T-helper 17 cell (primary cell): ENCODE data around the gene ANKS1B. TPM values are rescaled to one million over a fixed set of nuclear protein-coding genes. Genes with fewer than 3 reads are reported as not detected.
"Not testable (repeated sequence)": the region's sequence is repeated elsewhere in the genome, so short reads cannot be mapped to it uniquely, and the experiment has no call there.

ENCODE experiments used
- ATAC-seq: fragments of 150-1000 bp; cut with Tn5 transposase; 2 replicates; pipeline ENCODE4 v1.10.0; 2021; ENCODE audit warnings: mild to moderate bottlenecking, moderate library complexity
- DNase-seq, 3 donors: peaks; one replicate each; pipeline versions ENCODE4 v3.0.0 to v3.0.0-alpha.2; 2020 to 2021
- H3K9me3 ChIP-seq: one replicate; pipeline ENCODE4 v1.7.0; 2013; ENCODE audit warnings: low read length, mild to moderate bottlenecking; ENCODE audit not compliant: control insufficient read depth, poor library complexity, severe bottlenecking
- H3K27ac Mint-ChIP-seq: one replicate; pipeline ENCODE4 v1.8.0; 2022; ENCODE audit warnings: mild to moderate bottlenecking, moderate library complexity, mixed read lengths
- H3K27me3 Mint-ChIP-seq: one replicate; pipeline ENCODE4 v1.8.0; 2022; ENCODE audit warnings: mixed read lengths
- H3K36me3 Mint-ChIP-seq: one replicate; pipeline ENCODE4 v1.8.0; 2022; ENCODE audit warnings: low read depth, mixed read lengths
- H3K4me1 Mint-ChIP-seq: one replicate; pipeline ENCODE4 v1.8.0; 2022; ENCODE audit warnings: mild to moderate bottlenecking, mixed read lengths
- H3K4me3 Mint-ChIP-seq: one replicate; pipeline ENCODE4 v1.8.0; 2022; ENCODE audit warnings: mild to moderate bottlenecking, moderate library complexity, mixed read lengths
- total RNA-seq, 4 donors: library from RNA in 2 of 4; stranded (reverse) in 2 of 4; gene quantifications; one replicate each; pipeline ENCODE4 v1.2.3 and lab custom pipeline; 2022 to 2026

The ANKS1B gene
- total RNA-seq, 2 donors from 2014 or later, result 0.35 to 1.2 TPM

GRCh38 chr12:99809909-99810308, 174.8 kb downstream of the ANKS1B start:
- no peaks in the 10 kb centered on the region for H3K9me3 ChIP-seq
- no peaks in the 10 kb centered on the region for H3K4me1 Mint-ChIP-seq
- ATAC-seq (no peak), DNase-seq (no peak)
- no peak overlapping the region for H3K4me3 Mint-ChIP-seq
- H3K27ac Mint-ChIP-seq, result no peak overlapping the region
- H3K36me3 Mint-ChIP-seq, result no peaks in the 10 kb centered on the region
- no peaks in the 10 kb centered on the region for H3K27me3 Mint-ChIP-seq

- Mint-ChIP-seq H3K27me3 (no peaks in the 10 kb centered on the region), H3K36me3 (no peaks in the 10 kb centered on the region), H3K27ac (no peak overlapping the region), H3K4me3 (no peak overlapping the region), H3K4me1 (no peaks in the 10 kb centered on the region)
- ATAC-seq, result no peak
- H3K9me3 ChIP-seq, result no peaks in the 10 kb centered on the region
- no peak for DNase-seq
Observed at GRCh38 chr12:99806304-99806703, 178.4 kb downstream of the ANKS1B start.

GRCh38 chr12:99804715-99805114, 180.0 kb downstream of the ANKS1B start:
- H3K27me3 Mint-ChIP-seq, result no peaks in the 10 kb centered on the region
- ATAC-seq (no peak), DNase-seq (no peak)
- no peaks in the 10 kb centered on the region for H3K9me3 ChIP-seq
- H3K4me1 Mint-ChIP-seq, result no peaks in the 10 kb centered on the region
- H3K27ac Mint-ChIP-seq, result no peak overlapping the region
- H3K36me3 Mint-ChIP-seq, result no peaks in the 10 kb centered on the region
- H3K4me3 Mint-ChIP-seq, result no peak overlapping the region

- DNase-seq, result no peak
- no peaks in the 10 kb centered on the region for H3K9me3 ChIP-seq
- Mint-ChIP-seq H3K36me3 (no peaks in the 10 kb centered on the region), H3K4me3 (no peak overlapping the region), H3K4me1 (no peaks in the 10 kb centered on the region), H3K27ac (no peak overlapping the region), H3K27me3 (no peaks in the 10 kb centered on the region)
- ATAC-seq, result no peak
Observed at GRCh38 chr12:99800605-99801004, 184.1 kb downstream of the ANKS1B start.

GRCh38 chr12:99797931-99798330, 186.8 kb downstream of the ANKS1B start:
- not testable (repeated sequence) for H3K27me3 Mint-ChIP-seq, H3K27ac Mint-ChIP-seq, DNase-seq, ATAC-seq, H3K9me3 ChIP-seq, H3K4me3 Mint-ChIP-seq, H3K36me3 Mint-ChIP-seq, H3K4me1 Mint-ChIP-seq

GRCh38 chr12:99783421-99783820, 201.3 kb downstream of the ANKS1B start:
- Mint-ChIP-seq H3K4me1 (no peaks in the 10 kb centered on the region), H3K27me3 (no peaks in the 10 kb centered on the region), H3K27ac (no peak overlapping the region), H3K4me3 (no peak overlapping the region), H3K36me3 (no peaks in the 10 kb centered on the region)
- DNase-seq, result no peak
- no peak for ATAC-seq
- H3K9me3 ChIP-seq, result no peaks in the 10 kb centered on the region

GRCh38 chr12:99772274-99772673, 212.5 kb downstream of the ANKS1B start:
- H3K9me3 ChIP-seq, result no peaks in the 10 kb centered on the region
- DNase-seq (no peak), ATAC-seq (no peak)
- Mint-ChIP-seq H3K36me3 (no peaks in the 10 kb centered on the region), H3K27me3 (no peaks in the 10 kb centered on the region), H3K4me3 (no peak overlapping the region), H3K27ac (no peak overlapping the region), H3K4me1 (no peaks in the 10 kb centered on the region)

- Mint-ChIP-seq H3K27me3 (no peaks in the 10 kb centered on the region), H3K36me3 (no peaks in the 10 kb centered on the region), H3K4me1 (no peaks in the 10 kb centered on the region), H3K4me3 (no peak overlapping the region), H3K27ac (no peak overlapping the region)
- no peaks in the 10 kb centered on the region for H3K9me3 ChIP-seq
- ATAC-seq, result no peak
- no peak for DNase-seq
Observed at GRCh38 chr12:99771659-99772058, 213.1 kb downstream of the ANKS1B start.

- ATAC-seq, result no peak
- Mint-ChIP-seq H3K36me3 (no peaks in the 10 kb centered on the region), H3K4me3 (no peak overlapping the region), H3K27me3 (no peaks in the 10 kb centered on the region), H3K4me1 (no peaks in the 10 kb centered on the region), H3K27ac (no peak overlapping the region)
- H3K9me3 ChIP-seq, result no peaks in the 10 kb centered on the region
- DNase-seq, result no peak
Observed at GRCh38 chr12:99769396-99769980, 215.2 kb downstream of the ANKS1B start.

- Mint-ChIP-seq H3K27me3 (no peaks in the 10 kb centered on the region), H3K4me1 (no peaks in the 10 kb centered on the region), H3K36me3 (no peaks in the 10 kb centered on the region), H3K4me3 (no peak overlapping the region), H3K27ac (no peak overlapping the region)
- DNase-seq (no peak), ATAC-seq (no peak)
- H3K9me3 ChIP-seq, result no peaks in the 10 kb centered on the region
Observed at GRCh38 chr12:99768758-99769157, 216.0 kb downstream of the ANKS1B start.

- no peak overlapping the region for H3K4me3 Mint-ChIP-seq
- no peaks in the 10 kb centered on the region for H3K36me3 Mint-ChIP-seq
- ATAC-seq, result no peak
- no peaks in the 10 kb centered on the region for H3K27me3 Mint-ChIP-seq
- no peaks in the 10 kb centered on the region for H3K4me1 Mint-ChIP-seq
- no peak overlapping the region for H3K27ac Mint-ChIP-seq
- no peak for DNase-seq
- H3K9me3 ChIP-seq, result no peaks in the 10 kb centered on the region
Observed at GRCh38 chr12:99767809-99768208, 216.9 kb downstream of the ANKS1B start.

- Mint-ChIP-seq H3K4me1 (no peaks in the 10 kb centered on the region), H3K27me3 (no peaks in the 10 kb centered on the region), H3K36me3 (no peaks in the 10 kb centered on the region), H3K4me3 (no peak overlapping the region), H3K27ac (no peak overlapping the region)
- DNase-seq (no peak), ATAC-seq (no peak)
- no peaks in the 10 kb centered on the region for H3K9me3 ChIP-seq
Observed at GRCh38 chr12:99766408-99766807, 218.3 kb downstream of the ANKS1B start.

GRCh38 chr12:99765469-99766114, 219.1 kb downstream of the ANKS1B start:
- ATAC-seq, result no peak
- no peaks in the 10 kb centered on the region for H3K27me3 Mint-ChIP-seq
- no peaks in the 10 kb centered on the region for H3K36me3 Mint-ChIP-seq
- no peak for DNase-seq
- no peaks in the 10 kb centered on the region for H3K9me3 ChIP-seq
- no peaks in the 10 kb centered on the region for H3K4me1 Mint-ChIP-seq
- no peak overlapping the region for H3K4me3 Mint-ChIP-seq
- H3K27ac Mint-ChIP-seq, result no peak overlapping the region

- Mint-ChIP-seq H3K27ac (no peak overlapping the region), H3K36me3 (no peaks in the 10 kb centered on the region), H3K27me3 (no peaks in the 10 kb centered on the region), H3K4me3 (no peak overlapping the region), H3K4me1 (no peaks in the 10 kb centered on the region)
- ATAC-seq (no peak), DNase-seq (no peak)
- H3K9me3 ChIP-seq, result no peaks in the 10 kb centered on the region
Observed at GRCh38 chr12:99759444-99759843, 225.3 kb downstream of the ANKS1B start.
